ENCODE measurements around the gene RAB43. TPM values are rescaled to one million over a fixed set of nuclear protein-coding genes. Genes with fewer than 3 reads are reported as not detected.

The RAB43 gene
- total RNA-seq, 1 donor from 2014 or later = 34.5 TPM

- H3K9ac ChIP-seq (ENCODE audit: low read length) = no peak overlapping the region
- peaks cover 22% of the 10 kb centered on the region for H3K36me3 Mint-ChIP-seq (ENCODE audit: low read depth, unreplicated experiment)
- no peak overlapping the region for H3K4me2 ChIP-seq (ENCODE audit: low read length)
- H3K4me1 Mint-ChIP-seq (ENCODE audit: low read depth, unreplicated experiment) = no peaks in the 10 kb centered on the region
- DNase-seq (ENCODE audit: low read depth) (no peak), FAIRE-seq (no peak)
- no peaks in the 10 kb centered on the region for H3K9me3 Mint-ChIP-seq (ENCODE audit: unreplicated experiment)
- no peak overlapping the region for H3K4me3 ChIP-seq (ENCODE audit: insufficient read depth, low read depth, low read length)
- no peaks in the 10 kb centered on the region for H3K4me1 ChIP-seq (ENCODE audit: insufficient read depth, low read length)
- no peak overlapping the region for H3K4me3 Mint-ChIP-seq (ENCODE audit: unreplicated experiment)
- H3K27me3 ChIP-seq (ENCODE audit: insufficient read depth, low read length) = no peaks in the 10 kb centered on the region
- peaks cover 37% of the 10 kb centered on the region for H3K36me3 ChIP-seq (ENCODE audit: insufficient read depth, low read length)
- TF ChIP-seq CTCF (IDR thresholded peaks at IDR 0.05; ENCODE audit: insufficient read depth, low read depth, low read length) (no peak), EZH2 (IDR thresholded peaks at IDR 0.05; ENCODE audit: insufficient read depth, low read length) (no peak)
- H3K27ac Mint-ChIP-seq (ENCODE audit: unreplicated experiment) = no peak overlapping the region
- H3K27ac ChIP-seq (ENCODE audit: low read depth, low read length) = no peak overlapping the region
- H4K20me1 ChIP-seq (ENCODE audit: insufficient read depth, low read length) = no peaks in the 10 kb centered on the region
- no peaks in the 10 kb centered on the region for H3K79me2 ChIP-seq (ENCODE audit: insufficient read depth, low read length)
- H3K9me3 ChIP-seq (ENCODE audit: insufficient read depth, low read depth, low read length) = no peaks in the 10 kb centered on the region
- no peaks in the 10 kb centered on the region for H3K27me3 Mint-ChIP-seq (ENCODE audit: low read depth, unreplicated experiment)
- no peak overlapping the region for H2AFZ ChIP-seq (ENCODE audit: low read depth, low read length)
These were observed 10.0 kb upstream of the RAB43 start for GRCh38 chr3:129131465-129132088.

- Histone ChIP-seq H3K36me3 (ENCODE audit: insufficient read depth, low read length) (peaks cover 37% of the 10 kb centered on the region), H3K4me1 (ENCODE audit: insufficient read depth, low read length) (no peaks in the 10 kb centered on the region), H3K27me3 (ENCODE audit: insufficient read depth, low read length) (no peaks in the 10 kb centered on the region), H3K27ac (ENCODE audit: low read depth, low read length) (no peak overlapping the region), H3K79me2 (ENCODE audit: insufficient read depth, low read length) (no peaks in the 10 kb centered on the region), H4K20me1 (ENCODE audit: insufficient read depth, low read length) (no peaks in the 10 kb centered on the region), H3K4me3 (ENCODE audit: insufficient read depth, low read depth, low read length) (no peak overlapping the region), H3K9me3 (ENCODE audit: insufficient read depth, low read depth, low read length) (no peaks in the 10 kb centered on the region), H3K4me2 (ENCODE audit: low read length) (no peak overlapping the region), H2AFZ (ENCODE audit: low read depth, low read length) (no peak overlapping the region), H3K9ac (ENCODE audit: low read length) (no peak overlapping the region)
- Mint-ChIP-seq H3K4me1 (ENCODE audit: low read depth, unreplicated experiment) (no peaks in the 10 kb centered on the region), H3K36me3 (ENCODE audit: low read depth, unreplicated experiment) (peaks cover 22% of the 10 kb centered on the region), H3K27ac (ENCODE audit: unreplicated experiment) (no peak overlapping the region), H3K27me3 (ENCODE audit: low read depth, unreplicated experiment) (no peaks in the 10 kb centered on the region), H3K4me3 (ENCODE audit: unreplicated experiment) (no peak overlapping the region), H3K9me3 (ENCODE audit: unreplicated experiment) (no peaks in the 10 kb centered on the region)
- TF ChIP-seq EZH2 (IDR thresholded peaks at IDR 0.05; ENCODE audit: insufficient read depth, low read length) (no peak), CTCF (IDR thresholded peaks at IDR 0.05; ENCODE audit: insufficient read depth, low read depth, low read length) (no peak)
- no peak for FAIRE-seq
- no peak for DNase-seq (ENCODE audit: low read depth)
These were observed 8.7 kb upstream of the RAB43 start for GRCh38 chr3:129130291-129130813.

Measured in astrocyte (in vitro differentiated cells and primary cell).